ENCODE results near the gene EVL. TPM values are rescaled to one million over a fixed set of nuclear protein-coding genes. Genes with fewer than 3 reads are reported as not detected.

EVL gene
- polyA plus RNA-seq, 4 donors, result 21.0 to 102 (median 31.8) TPM

DNA sequence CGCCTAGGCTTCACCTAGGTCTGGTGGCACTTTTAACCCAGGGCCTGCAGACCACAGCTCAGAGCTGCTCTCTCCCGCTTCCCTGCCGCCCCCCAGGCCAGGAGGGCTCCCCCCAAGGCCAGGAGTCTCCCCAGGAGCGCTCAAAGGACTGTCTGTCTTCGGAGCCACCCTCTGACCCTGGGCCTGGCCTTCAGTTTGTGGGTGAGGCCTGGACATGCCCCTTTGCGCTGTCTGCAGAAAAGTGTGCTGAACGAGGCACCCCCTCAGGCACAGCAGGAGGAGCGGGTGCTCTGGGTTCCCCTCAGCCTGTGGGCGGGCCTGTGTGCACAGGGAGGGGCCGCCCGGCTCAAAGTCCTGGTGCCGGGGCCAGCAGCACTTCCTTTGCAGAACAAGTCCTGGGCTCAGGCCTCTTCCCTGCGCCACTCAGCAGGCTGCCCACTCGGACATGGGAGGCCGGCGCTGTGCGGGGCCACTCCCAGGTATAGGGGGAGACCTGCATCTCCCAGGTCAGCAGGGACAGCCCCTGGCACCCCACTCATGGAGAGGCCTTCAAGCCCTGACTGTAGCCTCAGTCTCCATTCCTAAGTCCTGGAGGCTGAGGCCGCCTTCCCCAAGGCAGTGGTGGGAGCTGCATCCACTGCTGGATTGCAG, 79.9 kb downstream of the EVL start:
- no peak for FAIRE-seq
- Histone ChIP-seq H3K27ac (ENCODE audit: low read depth in 1 of 3, low read length in 2 of 3) (peak overlapping the region; percentile 89 to 94 (median 92)), H3K36me3 (ENCODE audit: control insufficient read depth in 3 of 3, insufficient read depth in 2 of 3, low read depth in 1 of 3, low read length in 3 of 3) (peaks cover 3 to 83% (median 4%) of the 10 kb centered on the region in 3 donors), H3K9me3 (ENCODE audit: control insufficient read depth in 2 of 2, insufficient read depth in 1 of 2, low read depth in 1 of 2, low read length in 1 of 2) (no peaks in the 10 kb centered on the region), H3K27me3 (ENCODE audit: control insufficient read depth in 3 of 3, insufficient read depth in 3 of 3, low read length in 3 of 3) (no peaks in the 10 kb centered on the region), H3K4me1 (ENCODE audit: control insufficient read depth in 3 of 3, insufficient read depth in 2 of 3, low read depth in 1 of 3, low read length in 2 of 3) (peaks cover 4 to 85% (median 25%) of the 10 kb centered on the region in 3 donors), H3K4me3 (ENCODE audit: low read depth in 1 of 3, low read length in 3 of 3) (peak overlapping the region in 1 of 3 donors; percentile 18)
- DNase-seq, result peak; percentile 92 to 94
- WGBS, 3 donors, result 17 to 54% (median 41%) methylated on average over 18 of the region's 18 CpGs

DNA sequence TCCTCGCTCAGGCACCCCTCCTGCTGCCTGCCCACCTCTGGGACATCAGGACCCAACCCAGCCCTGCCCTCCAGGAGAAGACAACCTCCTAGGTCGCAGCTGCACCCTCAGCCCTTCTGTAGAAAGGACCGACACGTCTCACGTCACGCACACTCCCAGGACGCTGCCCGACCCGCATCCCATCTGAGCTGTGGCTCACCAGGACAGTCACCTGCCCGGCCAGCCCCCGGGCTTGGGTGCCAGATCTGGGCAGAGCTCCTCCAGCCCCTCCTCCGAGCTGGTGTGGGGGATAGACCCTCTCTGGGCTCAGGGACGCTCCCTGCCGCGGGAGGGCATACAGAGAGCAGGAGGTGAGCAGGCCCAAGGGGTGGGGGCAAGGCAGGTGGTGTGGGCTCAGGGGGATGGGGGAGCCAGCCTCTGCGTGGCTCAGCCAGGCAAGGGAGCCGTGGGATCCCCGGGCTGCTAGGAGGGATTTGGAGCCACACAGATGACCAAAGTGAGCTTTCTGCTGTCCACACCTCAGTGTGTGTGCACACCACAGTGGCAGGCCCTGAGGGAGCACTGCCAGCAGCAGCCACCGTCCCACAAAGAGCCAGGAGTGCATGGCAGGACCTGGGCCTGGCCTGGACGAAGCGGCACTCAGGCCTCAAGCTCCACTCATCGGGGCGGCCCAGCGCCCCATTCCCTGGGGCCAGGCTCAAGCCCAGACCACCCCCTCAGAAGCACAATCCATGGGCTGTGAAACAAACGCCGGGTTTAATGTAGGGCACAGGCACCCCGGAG, 80.7 kb downstream of the EVL start:
- FAIRE-seq, result no peak
- Histone ChIP-seq H3K4me3 (ENCODE audit: low read depth in 1 of 3, low read length in 3 of 3) (no peak overlapping the region), H3K9me3 (ENCODE audit: control insufficient read depth in 2 of 2, insufficient read depth in 1 of 2, low read depth in 1 of 2, low read length in 1 of 2) (no peaks in the 10 kb centered on the region), H3K27ac (ENCODE audit: low read depth in 1 of 3, low read length in 2 of 3) (peak overlapping the region; percentile 89 to 94 (median 92)), H3K36me3 (ENCODE audit: control insufficient read depth in 3 of 3, insufficient read depth in 2 of 3, low read depth in 1 of 3, low read length in 3 of 3) (peaks cover 0 to 79% (median 4%) of the 10 kb centered on the region in 3 donors), H3K4me1 (ENCODE audit: control insufficient read depth in 3 of 3, insufficient read depth in 2 of 3, low read depth in 1 of 3, low read length in 2 of 3) (peaks cover 4 to 85% (median 30%) of the 10 kb centered on the region in 3 donors), H3K27me3 (ENCODE audit: control insufficient read depth in 3 of 3, insufficient read depth in 3 of 3, low read length in 3 of 3) (no peaks in the 10 kb centered on the region)
- DNase-seq, result peak in 1 of 2 donors; percentile 43
- 43 to 68% (median 45%) methylated on average over 26 to 27 of the region's 27 CpGs for WGBS, 3 donors

DNA sequence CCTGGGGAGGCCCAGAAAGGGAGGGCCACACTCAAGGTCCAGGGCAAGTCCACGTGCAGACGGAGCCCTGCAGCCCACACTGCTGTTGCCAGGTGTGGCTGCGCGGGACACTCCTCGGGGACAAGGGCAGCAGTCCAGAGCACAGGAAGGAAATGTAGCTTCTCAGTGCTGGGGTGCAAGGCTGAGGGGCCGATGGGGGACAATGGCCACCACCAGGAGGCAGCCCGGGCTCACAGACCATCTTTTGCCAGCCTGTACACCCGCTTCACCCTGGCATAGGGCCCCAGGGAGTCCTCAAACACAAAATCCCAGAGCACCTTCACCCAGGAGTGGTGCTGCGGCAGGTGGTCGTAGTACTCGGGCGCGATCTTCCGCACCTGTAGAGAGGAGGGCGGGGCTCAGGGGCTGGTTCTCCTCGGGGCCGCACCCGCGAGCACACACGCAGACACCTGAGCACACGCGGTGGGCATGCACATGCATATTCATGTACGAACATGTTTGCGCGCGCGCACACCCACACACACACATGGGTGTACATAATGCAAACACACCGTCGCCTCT, 81.4 kb downstream of the EVL start:
- H3K4me1 ChIP-seq (ENCODE audit: control insufficient read depth in 3 of 3, insufficient read depth in 2 of 3, low read depth in 1 of 3, low read length in 2 of 3), result peaks cover 4 to 80% (median 34%) of the 10 kb centered on the region in 3 donors
- 26 to 65% (median 41%) methylated on average over 24 to 29 of the region's 29 CpGs for WGBS, 3 donors
- H3K36me3 ChIP-seq (ENCODE audit: control insufficient read depth in 3 of 3, insufficient read depth in 2 of 3, low read depth in 1 of 3, low read length in 3 of 3), result peaks cover 0 to 75% (median 3%) of the 10 kb centered on the region in 3 donors
- peak; percentile 71 to 88 for DNase-seq
- H3K9me3 ChIP-seq (ENCODE audit: control insufficient read depth in 2 of 2, insufficient read depth in 1 of 2, low read depth in 1 of 2, low read length in 1 of 2), result no peaks in the 10 kb centered on the region
- H3K27me3 ChIP-seq (ENCODE audit: control insufficient read depth in 3 of 3, insufficient read depth in 3 of 3, low read length in 3 of 3), result no peaks in the 10 kb centered on the region
- H3K4me3 ChIP-seq (ENCODE audit: low read depth in 1 of 3, low read length in 3 of 3), result no peak overlapping the region
- H3K27ac ChIP-seq (ENCODE audit: low read depth in 1 of 3, low read length in 2 of 3), result peak overlapping the region; percentile 89 to 94 (median 92)
- no peak for FAIRE-seq

DNA sequence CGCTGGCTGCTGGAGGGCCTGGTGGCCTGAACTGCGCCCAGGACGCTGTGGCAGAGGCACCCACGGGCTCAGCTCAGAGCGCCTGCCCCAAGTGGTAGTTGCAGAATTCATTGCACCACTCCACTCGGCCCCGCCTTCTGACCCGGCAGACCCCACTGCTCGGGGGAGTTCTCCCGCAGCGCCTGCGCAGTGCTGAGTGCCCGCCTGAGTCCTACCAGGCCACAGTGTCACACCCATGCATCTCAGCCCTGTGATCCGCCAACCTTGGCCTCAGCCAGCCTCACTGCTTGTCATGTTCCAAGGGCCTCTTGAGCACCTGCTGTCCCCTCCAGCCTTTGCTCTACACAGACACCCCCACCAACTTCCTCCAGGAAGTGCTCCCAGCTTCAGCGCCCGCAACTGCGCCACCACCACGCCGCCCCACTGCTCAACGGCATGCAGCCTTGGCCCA, 82.0 kb downstream of the EVL start:
- no peaks in the 10 kb centered on the region for H3K27me3 ChIP-seq (ENCODE audit: control insufficient read depth in 3 of 3, insufficient read depth in 3 of 3, low read length in 3 of 3)
- WGBS, 3 donors, result 17 to 34% (median 21%) methylated on average over 18 to 20 of the region's 20 CpGs
- DNase-seq, result peak in 1 of 2 donors; percentile 83
- peaks cover 0 to 69% (median 0%) of the 10 kb centered on the region in 3 donors for H3K36me3 ChIP-seq (ENCODE audit: control insufficient read depth in 3 of 3, insufficient read depth in 2 of 3, low read depth in 1 of 3, low read length in 3 of 3)
- no peak overlapping the region for H3K4me3 ChIP-seq (ENCODE audit: low read depth in 1 of 3, low read length in 3 of 3)
- H3K4me1 ChIP-seq (ENCODE audit: control insufficient read depth in 3 of 3, insufficient read depth in 2 of 3, low read depth in 1 of 3, low read length in 2 of 3), result peaks cover 4 to 75% (median 37%) of the 10 kb centered on the region in 3 donors
- no peak for FAIRE-seq
- no peaks in the 10 kb centered on the region for H3K9me3 ChIP-seq (ENCODE audit: control insufficient read depth in 2 of 2, insufficient read depth in 1 of 2, low read depth in 1 of 2, low read length in 1 of 2)
- peak overlapping the region in 2 of 3 donors; percentile 89 to 92 for H3K27ac ChIP-seq (ENCODE audit: low read depth in 1 of 3, low read length in 2 of 3)

DNA sequence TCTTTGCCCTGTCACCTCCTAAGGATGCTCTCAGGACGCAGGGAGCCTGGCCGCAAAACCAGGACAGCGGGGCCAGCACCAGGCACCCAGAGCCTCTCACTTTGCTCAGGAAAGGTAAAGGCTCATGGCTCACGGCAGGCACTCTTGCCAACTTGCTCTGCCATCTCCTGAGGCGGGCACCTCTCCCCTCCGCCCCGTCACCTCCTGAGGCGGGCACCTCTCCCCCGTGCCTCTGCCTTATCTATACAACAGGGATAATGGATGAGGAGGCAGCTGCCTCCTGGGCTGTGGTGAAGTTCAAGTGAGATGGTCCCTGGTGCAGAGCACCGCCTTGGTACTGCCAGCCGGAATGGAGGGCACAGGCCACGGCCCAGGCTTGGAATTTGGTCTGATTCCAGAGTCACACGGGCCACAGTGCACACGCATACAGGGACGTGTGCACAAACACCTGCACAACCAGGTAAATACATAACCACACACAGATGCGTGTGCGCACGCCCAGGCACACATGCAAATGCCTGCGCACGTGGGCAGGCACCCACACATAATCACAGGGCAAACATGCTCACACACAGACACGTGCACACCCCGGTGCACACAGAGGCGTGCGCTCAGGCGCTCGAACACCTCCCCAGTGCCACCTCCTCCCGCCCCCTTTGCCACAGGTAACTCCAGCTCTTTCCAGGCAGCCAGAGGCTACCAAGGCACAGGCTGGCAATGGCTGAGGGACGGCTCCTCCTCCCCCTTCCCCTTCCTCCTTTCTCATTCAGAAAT, 82.7 kb downstream of the EVL start:
- Histone ChIP-seq H3K9me3 (ENCODE audit: control insufficient read depth in 2 of 2, insufficient read depth in 1 of 2, low read depth in 1 of 2, low read length in 1 of 2) (no peaks in the 10 kb centered on the region), H3K36me3 (ENCODE audit: control insufficient read depth in 3 of 3, insufficient read depth in 2 of 3, low read depth in 1 of 3, low read length in 3 of 3) (peaks cover 0 to 64% (median 0%) of the 10 kb centered on the region in 3 donors), H3K4me1 (ENCODE audit: control insufficient read depth in 3 of 3, insufficient read depth in 2 of 3, low read depth in 1 of 3, low read length in 2 of 3) (peaks cover 4 to 69% (median 34%) of the 10 kb centered on the region in 3 donors), H3K27me3 (ENCODE audit: control insufficient read depth in 3 of 3, insufficient read depth in 3 of 3, low read length in 3 of 3) (no peaks in the 10 kb centered on the region), H3K27ac (ENCODE audit: low read depth in 1 of 3, low read length in 2 of 3) (peak overlapping the region in 2 of 3 donors; percentile 89 to 92), H3K4me3 (ENCODE audit: low read depth in 1 of 3, low read length in 3 of 3) (no peak overlapping the region)
- DNase-seq (peak in 1 of 2 donors; percentile 74), FAIRE-seq (no peak)
- WGBS, 3 donors, result 17 to 59% (median 44%) methylated on average over 28 of the region's 28 CpGs

DNA sequence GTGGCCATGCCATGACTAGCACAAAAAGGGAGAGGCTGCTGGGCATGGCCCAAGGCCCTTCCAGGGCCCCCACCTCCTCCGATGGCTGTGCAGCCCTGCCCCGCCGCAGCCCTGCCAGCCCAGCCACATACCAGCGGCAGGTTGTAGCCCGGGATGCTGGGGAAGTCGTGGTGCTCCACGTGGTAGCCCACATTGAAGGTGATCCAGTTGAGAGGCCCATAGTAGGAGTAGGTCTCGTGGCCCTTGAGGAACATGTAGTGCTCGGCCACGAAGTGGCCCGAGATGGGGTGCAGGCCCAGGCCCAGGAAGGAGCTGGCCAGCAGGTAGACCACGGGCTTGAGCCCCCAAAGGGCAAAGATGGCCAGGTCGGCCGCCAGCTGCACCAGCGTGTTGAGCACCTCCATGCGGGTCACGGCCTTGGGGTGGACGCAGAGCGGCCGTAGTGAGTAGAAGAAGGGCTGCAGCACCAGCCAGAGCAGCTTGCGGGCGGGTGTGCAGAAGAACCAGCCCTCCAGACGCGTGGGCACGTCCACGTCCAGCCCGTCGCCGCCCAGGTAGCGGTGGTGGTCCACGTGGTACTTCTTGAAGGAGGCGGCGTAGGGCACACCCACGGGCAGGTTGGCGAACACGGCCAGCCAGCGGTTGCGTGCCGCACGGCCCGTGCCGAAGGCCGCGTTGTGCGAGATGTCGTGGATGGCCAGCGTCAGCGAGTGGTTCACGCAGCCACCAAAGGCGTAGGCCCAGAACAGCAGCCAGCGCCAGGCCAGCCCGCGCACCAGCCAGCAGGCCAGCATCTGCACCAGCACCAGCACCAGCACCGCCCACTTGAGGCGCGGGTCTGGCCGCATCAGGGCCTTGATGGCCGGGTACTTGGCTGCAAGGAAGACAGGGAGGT, 83.9 kb downstream of the EVL start:
- DNase-seq (no peak), FAIRE-seq (no peak)
- Histone ChIP-seq H3K4me1 (ENCODE audit: control insufficient read depth in 3 of 3, insufficient read depth in 2 of 3, low read depth in 1 of 3, low read length in 2 of 3) (peaks cover 4 to 57% (median 34%) of the 10 kb centered on the region in 3 donors), H3K36me3 (ENCODE audit: control insufficient read depth in 3 of 3, insufficient read depth in 2 of 3, low read depth in 1 of 3, low read length in 3 of 3) (peaks cover 0 to 59% (median 0%) of the 10 kb centered on the region in 3 donors), H3K27me3 (ENCODE audit: control insufficient read depth in 3 of 3, insufficient read depth in 3 of 3, low read length in 3 of 3) (no peaks in the 10 kb centered on the region), H3K27ac (ENCODE audit: low read depth in 1 of 3, low read length in 2 of 3) (peak overlapping the region in 2 of 3 donors; percentile 55 to 92), H3K9me3 (ENCODE audit: control insufficient read depth in 2 of 2, insufficient read depth in 1 of 2, low read depth in 1 of 2, low read length in 1 of 2) (no peaks in the 10 kb centered on the region), H3K4me3 (ENCODE audit: low read depth in 1 of 3, low read length in 3 of 3) (no peak overlapping the region)
- 78 to 90% (median 84%) methylated on average over 58 of the region's 58 CpGs for WGBS, 3 donors

DNA sequence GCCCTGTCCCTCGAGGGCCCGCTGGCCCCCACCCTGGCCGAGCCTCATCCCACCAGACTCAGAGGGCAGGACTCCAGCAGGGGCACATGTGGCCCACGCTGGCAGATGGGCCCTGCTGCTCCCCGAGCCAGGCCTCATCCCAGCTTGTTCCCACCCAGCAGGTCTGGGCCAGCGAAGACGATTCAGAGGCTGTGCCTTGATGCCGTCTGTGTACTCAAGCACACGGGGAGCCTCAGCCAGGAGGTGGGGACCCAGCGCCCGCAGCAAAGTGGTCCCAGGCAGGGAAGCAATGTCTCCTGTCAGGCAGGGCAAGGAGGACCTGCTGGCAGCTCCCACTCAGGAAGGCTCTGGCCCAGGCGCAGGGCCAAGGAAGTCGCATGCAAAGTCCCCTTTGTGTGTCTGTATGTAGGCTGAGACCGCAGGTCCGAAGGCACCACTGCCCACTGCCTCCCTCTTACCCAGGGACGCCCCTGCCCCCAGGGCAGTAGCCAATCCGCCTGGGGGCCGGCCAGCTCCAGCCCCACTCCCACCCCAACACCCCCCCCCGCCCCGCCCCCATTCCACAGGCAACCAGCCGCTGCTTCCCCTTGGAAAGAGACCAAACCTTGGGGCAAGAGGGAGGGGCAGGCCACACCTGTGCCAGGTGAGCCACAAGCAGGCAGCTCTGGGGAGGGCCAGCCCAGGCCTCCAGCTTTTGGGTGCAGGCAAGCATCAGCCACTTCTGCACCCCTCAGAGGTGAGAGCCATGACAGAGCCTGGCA, 84.8 kb downstream of the EVL start:
- WGBS, 3 donors, result 22 to 41% (median 28%) methylated on average over 21 of the region's 21 CpGs
- Histone ChIP-seq H3K9me3 (ENCODE audit: control insufficient read depth in 2 of 2, insufficient read depth in 1 of 2, low read depth in 1 of 2, low read length in 1 of 2) (peaks cover 3 to 9% of the 10 kb centered on the region in 2 donors), H3K27me3 (ENCODE audit: control insufficient read depth in 3 of 3, insufficient read depth in 3 of 3, low read length in 3 of 3) (no peaks in the 10 kb centered on the region), H3K36me3 (ENCODE audit: control insufficient read depth in 3 of 3, insufficient read depth in 2 of 3, low read depth in 1 of 3, low read length in 3 of 3) (peaks cover 0 to 58% (median 0%) of the 10 kb centered on the region in 3 donors), H3K4me3 (ENCODE audit: low read depth in 1 of 3, low read length in 3 of 3) (no peak overlapping the region), H3K4me1 (ENCODE audit: control insufficient read depth in 3 of 3, insufficient read depth in 2 of 3, low read depth in 1 of 3, low read length in 2 of 3) (peaks cover 0 to 47% (median 34%) of the 10 kb centered on the region in 3 donors), H3K27ac (ENCODE audit: low read depth in 1 of 3, low read length in 2 of 3) (peak overlapping the region in 2 of 3 donors; percentile 68 to 71)
- DNase-seq (peak in 1 of 2 donors; percentile 79), FAIRE-seq (no peak)
